Tibial nerve (tissue), 4 donors: ENCODE results near the gene HEG1. TPM values are rescaled to one million over a fixed set of nuclear protein-coding genes. Genes with fewer than 3 reads are reported as not detected.

Source experiments
- DNase-seq, 2 donors: peaks; one replicate each; pipeline ENCODE4 v3.0.0-alpha.2; 2019; ENCODE audit warnings: low spot score in 2 of 2
- H3K27ac ChIP-seq, 4 donors: fragments of 200-600 bp; sonication (generic) in 3 of 4; one replicate each; pipeline ENCODE4 v1.5.1; 2017 to 2019; ENCODE audit warnings: mild to moderate bottlenecking in 1 of 4
- H3K27me3 ChIP-seq, 2 donors: fragments of 200-600 bp; sonication (generic) in 1 of 2; one replicate each; pipeline versions ENCODE4 v1.5.1 to v1.6.0; 2017 to 2019
- H3K36me3 ChIP-seq, 3 donors: fragments of 200-600 bp; sonication (generic); one replicate each; pipeline ENCODE4 v1.5.1; 2018 to 2019
- H3K4me1 ChIP-seq, 4 donors: fragments of 200-600 bp; sonication (generic) in 3 of 4; one replicate each; pipeline ENCODE4 v1.5.1; 2017 to 2019
- H3K4me3 ChIP-seq, 4 donors: fragments of 200-600 bp; sonication (generic) in 3 of 4; one replicate each; pipeline ENCODE4 v1.5.1; 2017 to 2019; ENCODE audit warnings: mild to moderate bottlenecking in 1 of 4, moderate library complexity in 1 of 4
- H3K9me3 ChIP-seq, 4 donors: fragments of 200-600 bp; sonication (generic) in 3 of 4; one replicate each; pipeline ENCODE4 v1.5.1; 2017 to 2019
- CTCF ChIP-seq, 5 experiments: fragments of 200-600 bp in 3 of 5; fragments of 450-650 bp in 2 of 5; sonication (generic) in 3 of 5; IDR thresholded peaks; one replicate each; pipeline ENCODE4 v1.5.1; 2016 to 2019; ENCODE audit warnings: antibody characterized with exemption in 5 of 5, mild to moderate bottlenecking in 3 of 5, moderate library complexity in 2 of 5
- EP300 ChIP-seq, 2 donors: sonication (generic); formaldehyde crosslinking; IDR thresholded peaks; one replicate each; pipeline ENCODE4 v1.6.1; 2017; ENCODE audit warnings: antibody characterized with exemption in 2 of 2, mild to moderate bottlenecking in 1 of 2
- POLR2A ChIP-seq, 2 donors: fragments of 450-650 bp; IDR thresholded peaks; one replicate each; pipeline ENCODE4 v1.6.1; 2017; ENCODE audit warnings: antibody characterized with exemption in 2 of 2, mild to moderate bottlenecking in 2 of 2, moderate library complexity in 2 of 2
- WGBS, 2 donors: methylation state at CpG; one replicate each; pipeline ENCODE4 v1.1.5; 2018; 5-methylcytosine and 5-hydroxymethylcytosine counted together
- total RNA-seq, 4 donors: library from RNA; depleted of rRNA; stranded (reverse); fragments of >200 nt; gene quantifications; one replicate each; pipeline ENCODE4 v1.1.0, GENCODE V29; 2016

The HEG1 gene
- total RNA-seq, 4 donors from 2014 or later: 26.8 to 59.1 (median 42.5) TPM

DNA sequence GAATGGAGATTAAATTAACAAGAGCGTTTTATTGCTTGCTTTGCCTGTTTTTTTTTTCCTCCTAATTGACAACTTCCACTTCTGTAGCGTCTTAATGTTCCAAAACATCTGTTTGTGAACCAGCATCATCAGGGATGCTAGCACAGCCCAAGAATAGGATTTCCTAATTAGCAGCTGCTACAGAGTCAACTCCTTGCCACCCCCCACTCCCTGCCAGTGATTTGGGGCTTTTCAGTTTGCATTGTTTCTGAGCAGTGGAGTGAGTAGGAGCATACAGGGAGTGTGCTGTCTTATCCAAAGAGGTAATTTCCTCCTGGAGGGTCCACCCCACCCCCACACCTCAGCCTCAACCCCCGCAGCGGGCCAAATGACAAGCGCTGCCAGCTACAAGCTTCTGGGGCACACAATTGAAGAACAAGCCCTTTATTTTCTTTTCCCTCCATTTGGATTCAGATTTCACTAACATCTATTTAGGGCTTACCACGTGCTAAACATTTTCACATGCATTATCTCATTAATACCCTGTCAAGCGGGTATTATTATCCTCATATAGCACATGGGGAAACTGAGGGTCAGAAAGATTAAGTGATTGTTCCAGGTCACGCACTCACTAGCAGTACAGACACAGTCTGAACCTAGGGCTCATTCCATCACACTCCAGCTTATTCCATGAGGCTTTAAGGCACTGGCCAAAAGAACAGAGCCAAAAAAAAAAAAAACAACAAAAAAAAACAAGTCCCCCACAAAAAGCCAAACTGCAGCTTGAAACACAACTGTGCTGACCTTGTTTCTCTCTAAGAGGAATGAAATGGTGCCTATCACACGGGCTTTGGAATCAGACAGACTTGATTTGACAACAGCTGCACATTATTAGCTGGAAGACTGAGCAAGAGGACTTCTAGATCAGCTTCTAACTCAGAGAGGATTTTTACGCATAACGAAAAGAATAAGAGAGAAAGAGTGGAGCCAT is 16.4 kb downstream of the HEG1 start:
- H3K4me1 ChIP-seq: peaks cover 0 to 56% (median 12%) of the 10 kb centered on the region in 4 donors
- H3K27me3 ChIP-seq: no peaks in the 10 kb centered on the region
- peaks cover 0 to 6% (median 2%) of the 10 kb centered on the region in 4 donors for H3K9me3 ChIP-seq
- DNase-seq: no peak
- 19 to 20% methylated on average over 11 of the region's 11 CpGs for WGBS, 2 donors
- H3K36me3 ChIP-seq: peaks cover 0 to 4% (median 0%) of the 10 kb centered on the region in 3 donors
- TF ChIP-seq POLR2A (IDR thresholded peaks at IDR 0.05) (no peak), EP300 (IDR thresholded peaks at IDR 0.05) (no peak), CTCF (IDR thresholded peaks at IDR 0.05) (no peak)
- H3K4me3 ChIP-seq: no peak overlapping the region
- H3K27ac ChIP-seq: peak overlapping the region in 3 of 4 donors; percentile 31 to 76 (median 47)

GRCh38 chr3:125037498-125038150 is 18.2 kb downstream of the HEG1 start:
- no peak overlapping the region for H3K4me3 ChIP-seq
- no peak for DNase-seq
- peaks cover 0 to 4% (median 0%) of the 10 kb centered on the region in 3 donors for H3K36me3 ChIP-seq
- peaks cover 0 to 6% (median 2%) of the 10 kb centered on the region in 4 donors for H3K9me3 ChIP-seq
- TF ChIP-seq EP300 (IDR thresholded peaks at IDR 0.05) (no peak), POLR2A (IDR thresholded peaks at IDR 0.05) (no peak), CTCF (IDR thresholded peaks at IDR 0.05) (no peak)
- H3K27me3 ChIP-seq: no peaks in the 10 kb centered on the region
- H3K27ac ChIP-seq: no peak overlapping the region
- WGBS, 2 donors: 77 to 96% methylated on average over 2 of the region's 2 CpGs
- peaks cover 0 to 43% (median 7%) of the 10 kb centered on the region in 4 donors for H3K4me1 ChIP-seq

- Histone ChIP-seq H3K27me3 (no peaks in the 10 kb centered on the region), H3K27ac (no peak overlapping the region), H3K4me3 (no peak overlapping the region), H3K36me3 (peaks cover 0 to 4% (median 0%) of the 10 kb centered on the region in 3 donors), H3K4me1 (peaks cover 0 to 31% (median 8%) of the 10 kb centered on the region in 4 donors), H3K9me3 (peaks cover 0 to 6% (median 2%) of the 10 kb centered on the region in 4 donors)
- TF ChIP-seq EP300 (IDR thresholded peaks at IDR 0.05): no peak
- TF ChIP-seq CTCF (IDR thresholded peaks at IDR 0.05): no peak
- no peak for TF ChIP-seq POLR2A (IDR thresholded peaks at IDR 0.05)
- WGBS, 2 donors: 89 to 95% methylated on average over 5 of the region's 5 CpGs
- DNase-seq: no peak
Measured at GRCh38 chr3:125035217-125035616, 20.6 kb downstream of the HEG1 start.

DNA sequence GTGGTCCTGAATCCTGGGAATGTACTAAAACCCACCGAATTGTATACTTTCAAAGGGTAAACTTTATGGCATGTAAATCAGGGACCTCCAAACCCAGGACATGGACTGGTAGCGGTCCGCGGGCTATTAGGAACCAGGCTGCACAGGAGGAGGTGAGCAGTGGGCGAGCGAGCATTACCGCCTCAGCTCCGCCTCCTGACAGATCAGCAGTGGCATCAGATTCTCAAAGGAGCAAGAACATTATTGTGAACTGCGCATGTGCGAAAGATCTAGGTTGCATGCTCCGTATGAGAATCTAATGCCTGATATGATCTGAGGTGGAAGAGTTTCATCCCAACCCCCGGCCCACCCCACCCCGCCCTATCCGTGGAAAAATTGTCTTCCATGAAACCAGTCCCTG is 22.2 kb downstream of the HEG1 start:
- H3K4me3 ChIP-seq: no peak overlapping the region
- no peak overlapping the region for H3K27ac ChIP-seq
- H3K27me3 ChIP-seq: no peaks in the 10 kb centered on the region
- no peak for TF ChIP-seq CTCF (IDR thresholded peaks at IDR 0.05)
- TF ChIP-seq EP300 (IDR thresholded peaks at IDR 0.05): no peak
- no peak for TF ChIP-seq POLR2A (IDR thresholded peaks at IDR 0.05)
- H3K36me3 ChIP-seq: peaks cover 0 to 9% (median 0%) of the 10 kb centered on the region in 3 donors
- WGBS, 2 donors: 89 to 92% methylated on average over 14 of the region's 14 CpGs
- peaks cover 0 to 6% (median 2%) of the 10 kb centered on the region in 4 donors for H3K9me3 ChIP-seq
- peaks cover 0 to 15% (median 6%) of the 10 kb centered on the region in 4 donors for H3K4me1 ChIP-seq
- DNase-seq: no peak
